GM12878 (cell line): ENCODE data around the gene PSMA8. TPM values are rescaled to one million over a fixed set of nuclear protein-coding genes. Genes with fewer than 3 reads are reported as not detected.

Experiments used
- ATAC-seq: fragments of 200-7000 bp; cut with Tn5 transposase; 3 replicates; pipeline ENCODE4 v1.9.1; 2020; ENCODE audit warnings: mild to moderate bottlenecking, moderate library complexity
- BruUV-seq: library from RNA; stranded (reverse); fragments of 400-500 nt; replicated peaks from 2 replicates; lab custom pipeline; 2021; lab: Mats Ljungman, UMichigan
- CTCF ChIA-PET: fragments of 300-600 bp; sonication (Branson Sonifier 250); formaldehyde crosslinking; extraction: SDS; loops from one replicate; lab custom pipeline; 2021; ENCODE audit warnings: inconsistent platforms; lab: Yijun Ruan, JAX
- POLR2A ChIA-PET: fragments of 350-600 bp; formaldehyde crosslinking; extraction: SDS; loops from one replicate; lab custom pipeline; 2021; ENCODE audit warnings: inconsistent platforms; lab: Charles Lee
- RAD21 ChIA-PET: fragments of 300-600 bp; sonication (Branson Sonifier 250); formaldehyde crosslinking; loops from one replicate; lab custom pipeline; 2023; ENCODE audit warnings: antibody characterized with exemption; ENCODE audit not compliant: unreplicated experiment; lab: Charles Lee
- SMC1A ChIA-PET: fragments of 300-600 bp; sonication (Branson Sonifier 250); formaldehyde crosslinking; loops from one replicate; lab custom pipeline; 2023; ENCODE audit not compliant: unreplicated experiment, uncharacterized antibody; lab: Charles Lee
- DNase-seq: peaks from one replicate; pipeline ENCODE4 v3.0.0-alpha.2; 2011; ENCODE audit warnings: low read depth, low spot score
- FAIRE-seq: peaks from 3 replicates; lab custom pipeline; 2011; peaks lifted over from hg19 to GRCh38; lab: Jason Lieb, UNC
- H2AFZ ChIP-seq: 2 replicates; pipeline ENCODE4 v1.6.0; 2011; ENCODE audit warnings: low read depth, low read length, control low read depth; ENCODE audit not compliant: control insufficient read depth
- H3K27ac ChIP-seq: 2 replicates; pipeline ENCODE4 v1.5.1; 2011; ENCODE audit warnings: control low read depth; ENCODE audit not compliant: control insufficient read depth, insufficient read depth
- H3K27me3 ChIP-seq, 2 experiments: replicated peaks in 1 of 2; 2 replicates each; pipeline versions ENCODE4 v1.6.0 to v1.6.1; 2011; ENCODE audit warnings: low read length in 1 of 2; ENCODE audit not compliant: control insufficient read depth in 2 of 2, insufficient read depth in 2 of 2
- H3K36me3 ChIP-seq, 2 experiments: 2 replicates each; pipeline ENCODE4 v1.5.1; 2011; ENCODE audit warnings: low read length in 1 of 2; ENCODE audit not compliant: control insufficient read depth in 2 of 2, insufficient read depth in 2 of 2
- H3K4me1 ChIP-seq: 2 replicates; pipeline ENCODE4 v1.6.1; 2011; ENCODE audit warnings: mild to moderate bottlenecking, low read length, moderate library complexity, mixed read lengths; ENCODE audit not compliant: control insufficient read depth, insufficient read depth
- H3K4me2 ChIP-seq: 2 replicates; pipeline ENCODE4 v1.6.0; 2011; ENCODE audit warnings: control low read depth; ENCODE audit not compliant: control insufficient read depth, insufficient read depth
- H3K4me3 ChIP-seq: fragments of 200-600 bp; sonication (generic); 2 replicates; pipeline ENCODE4 v1.5.1; 2016
- H3K79me2 ChIP-seq: 2 replicates; pipeline ENCODE4 v1.6.0; 2011; ENCODE audit warnings: low read length; ENCODE audit not compliant: control insufficient read depth, insufficient read depth
- H3K9ac ChIP-seq: 2 replicates; pipeline ENCODE4 v1.8.0; 2011; ENCODE audit warnings: low read length, control low read depth, mixed read lengths; ENCODE audit not compliant: control insufficient read depth, insufficient read depth
- H3K9me3 ChIP-seq: replicated peaks from 3 replicates; pipeline ENCODE4 v1.5.1; 2011; ENCODE audit warnings: mild to moderate bottlenecking, low read length; ENCODE audit not compliant: control insufficient read depth, insufficient read depth
- H4K20me1 ChIP-seq: 2 replicates; pipeline ENCODE4 v1.6.0; 2011; ENCODE audit not compliant: control insufficient read depth, insufficient read depth
- EED ChIP-seq: sonication (generic); IDR thresholded peaks from 2 replicates; pipeline ENCODE4 v1.6.1; 2016; ENCODE audit warnings: antibody characterized with exemption, low read depth
- HDAC2 ChIP-seq: fragments of 200-600 bp; sonication (generic); IDR thresholded peaks from 2 replicates; pipeline ENCODE4 v1.6.1; 2017
- SP1 ChIP-seq: IDR thresholded peaks from one replicate; pipeline ENCODE4 v1.6.1; 2011; ENCODE audit warnings: low read depth, low read length
- SPI1 ChIP-seq: IDR thresholded peaks from 2 replicates; pipeline ENCODE4 v1.6.1; 2011; ENCODE audit warnings: low read depth, mild to moderate bottlenecking, low read length, moderate library complexity, borderline replicate concordance; ENCODE audit not compliant: insufficient read depth
- WGBS: methylation state at CpG from one replicate; pipeline ENCODE4 v1.1.6; 2016; ENCODE audit warnings: low lambda C conversion rate; ENCODE audit not compliant: insufficient replicate concordance, insufficient coverage; ENCODE audit errors: missing lambda C conversion rate; 5-methylcytosine and 5-hydroxymethylcytosine counted together
- in situ Hi-C: fragments of 300-500 bp; cut with MboI; formaldehyde crosslinking; loops from 9 replicates; pipeline ENCODE4 v1.14.3; 2018; ENCODE audit warnings: mixed read lengths
- intact Hi-C: fragments of 100-400 bp; cut with micrococcal nuclease; formaldehyde crosslinking; loops from one replicate; pipeline ENCODE4 v1.14.2; 2022; ENCODE audit not compliant: unreplicated experiment
- polyA plus RNA-seq, 11 experiments: library from polyadenylated mRNA; depleted of rRNA in 4 of 11; unstranded in 6 of 11; stranded (reverse) in 5 of 11; fragments of >200 nt; fragmentation: Nextera tagmentation in 4 of 11; fragmentation: Illumina TruSeq in 1 of 11; extraction: Ambion mirVana in 4 of 11; extraction: Trizol in 1 of 11; gene quantifications; 1 replicate in 1 of 11; 2 replicates in 10 of 11; pipeline versions ENCODE4 v1.2.1 to v1.2.3, GENCODE V29; 2011 to 2016; ENCODE audit warnings: inconsistent platforms in 2 of 11, missing spikeins in 2 of 11, low read depth in 1 of 11
- total RNA-seq, 4 experiments: library from RNA; depleted of rRNA in 3 of 4; stranded (reverse); fragments of >200 nt in 3 of 4; fragmentation: Illumina TruSeq in 1 of 4; extraction: Trizol in 1 of 4; gene quantifications; 2 replicates each; pipeline versions ENCODE4 v1.2.1 to v1.2.3, GENCODE V29; 2013 to 2021
- TF ChIP-seq, protein P1 (sequence below): IDR thresholded peaks from 2 replicates; pipeline ENCODE4 v1.6.1; 2012; ENCODE audit warnings: mild to moderate bottlenecking, low read depth, low read length
- TF ChIP-seq, protein P2 (sequence below): IDR thresholded peaks from 2 replicates; pipeline ENCODE4 v1.6.1; 2011; ENCODE audit warnings: low read depth, low read length, improper control_type of control experiment, borderline replicate concordance

The PSMA8 gene
- total and polyA plus RNA-seq, 10 of the 15 experiments (the other 5 are each of a cell fraction or from before 2014, with no cell fraction given) = 0.07 to 0.15 (median 0.09) TPM; not detected in 6

DNA sequence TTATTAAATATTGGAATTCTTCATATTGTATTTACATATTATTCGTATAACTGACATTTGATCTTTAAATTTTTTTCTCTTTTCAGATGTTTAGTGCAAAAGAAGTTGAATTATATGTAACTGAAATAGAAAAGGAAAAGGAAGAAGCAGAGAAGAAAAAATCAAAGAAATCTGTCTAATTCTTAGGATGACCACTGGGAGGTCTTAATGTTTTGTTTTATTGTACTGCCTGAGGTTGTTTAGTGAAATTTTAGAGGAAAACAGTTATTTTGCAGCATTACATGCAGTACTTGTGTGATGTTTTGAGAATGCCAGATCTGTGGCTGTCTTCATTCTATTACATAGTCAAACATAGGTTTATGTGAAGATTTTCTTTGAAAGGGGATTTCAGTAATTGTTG is 58.6 kb downstream of the PSMA8 start:
- FAIRE-seq (no peak), DNase-seq (no peak)
- in situ Hi-C loops (no loop called here), intact Hi-C loops (loop anchor here (5.0 kb wide), 1 partner anchor 100 kb away; the partner anchor contains the start of gene SS18)
- SMC1A ChIA-PET = interaction anchor here (1.3 to 1.9 kb wide), 2 partner anchors 10 to 15 kb away, joined by 5 to 6 read pairs; no protein-coding TSS in a partner anchor
- POLR2A ChIA-PET = interaction anchor here (0.7 kb wide), 1 partner anchor 25 kb away, joined by 3 read pairs; no protein-coding TSS in a partner anchor
- TF ChIP-seq HDAC2 = no peak
- TF ChIP-seq EED = no peak
- TF ChIP-seq SP1 = no peak
- TF ChIP-seq, protein P1, sequence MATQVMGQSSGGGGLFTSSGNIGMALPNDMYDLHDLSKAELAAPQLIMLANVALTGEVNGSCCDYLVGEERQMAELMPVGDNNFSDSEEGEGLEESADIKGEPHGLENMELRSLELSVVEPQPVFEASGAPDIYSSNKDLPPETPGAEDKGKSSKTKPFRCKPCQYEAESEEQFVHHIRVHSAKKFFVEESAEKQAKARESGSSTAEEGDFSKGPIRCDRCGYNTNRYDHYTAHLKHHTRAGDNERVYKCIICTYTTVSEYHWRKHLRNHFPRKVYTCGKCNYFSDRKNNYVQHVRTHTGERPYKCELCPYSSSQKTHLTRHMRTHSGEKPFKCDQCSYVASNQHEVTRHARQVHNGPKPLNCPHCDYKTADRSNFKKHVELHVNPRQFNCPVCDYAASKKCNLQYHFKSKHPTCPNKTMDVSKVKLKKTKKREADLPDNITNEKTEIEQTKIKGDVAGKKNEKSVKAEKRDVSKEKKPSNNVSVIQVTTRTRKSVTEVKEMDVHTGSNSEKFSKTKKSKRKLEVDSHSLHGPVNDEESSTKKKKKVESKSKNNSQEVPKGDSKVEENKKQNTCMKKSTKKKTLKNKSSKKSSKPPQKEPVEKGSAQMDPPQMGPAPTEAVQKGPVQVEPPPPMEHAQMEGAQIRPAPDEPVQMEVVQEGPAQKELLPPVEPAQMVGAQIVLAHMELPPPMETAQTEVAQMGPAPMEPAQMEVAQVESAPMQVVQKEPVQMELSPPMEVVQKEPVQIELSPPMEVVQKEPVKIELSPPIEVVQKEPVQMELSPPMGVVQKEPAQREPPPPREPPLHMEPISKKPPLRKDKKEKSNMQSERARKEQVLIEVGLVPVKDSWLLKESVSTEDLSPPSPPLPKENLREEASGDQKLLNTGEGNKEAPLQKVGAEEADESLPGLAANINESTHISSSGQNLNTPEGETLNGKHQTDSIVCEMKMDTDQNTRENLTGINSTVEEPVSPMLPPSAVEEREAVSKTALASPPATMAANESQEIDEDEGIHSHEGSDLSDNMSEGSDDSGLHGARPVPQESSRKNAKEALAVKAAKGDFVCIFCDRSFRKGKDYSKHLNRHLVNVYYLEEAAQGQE = no peak
- TF ChIP-seq SPI1 = no peak
- TF ChIP-seq, protein P2, sequence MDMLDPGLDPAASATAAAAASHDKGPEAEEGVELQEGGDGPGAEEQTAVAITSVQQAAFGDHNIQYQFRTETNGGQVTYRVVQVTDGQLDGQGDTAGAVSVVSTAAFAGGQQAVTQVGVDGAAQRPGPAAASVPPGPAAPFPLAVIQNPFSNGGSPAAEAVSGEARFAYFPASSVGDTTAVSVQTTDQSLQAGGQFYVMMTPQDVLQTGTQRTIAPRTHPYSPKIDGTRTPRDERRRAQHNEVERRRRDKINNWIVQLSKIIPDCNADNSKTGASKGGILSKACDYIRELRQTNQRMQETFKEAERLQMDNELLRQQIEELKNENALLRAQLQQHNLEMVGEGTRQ = no peak
- TF ChIP-seq, all 136 proteins: peak for 0
- ChIA-PET RAD21 (interaction anchor here (1.6 kb wide), 1 partner anchor 18 kb away, joined by 7 read pairs; no protein-coding TSS in a partner anchor), CTCF (interaction anchor here (1.1 kb wide), 1 partner anchor 20 kb away, joined by 3 read pairs; no protein-coding TSS in a partner anchor)
- H3K4me1 ChIP-seq = peaks cover 12% of the 10 kb centered on the region
- H3K36me3 ChIP-seq = no peaks in the 10 kb centered on the region
- no peaks in the 10 kb centered on the region for H3K9me3 ChIP-seq
- H3K79me2 ChIP-seq = no peaks in the 10 kb centered on the region
- no peaks in the 10 kb centered on the region for H3K27me3 ChIP-seq
- WGBS = 43% methylated on average over 1 of the region's 1 CpG
- no peaks in the 10 kb centered on the region for H4K20me1 ChIP-seq
- peak overlapping the region; percentile 24; the same call in 1 of the 2 replicates for H3K27ac ChIP-seq
- BruUV-seq = no TSS peak
- H2AFZ ChIP-seq = no peak overlapping the region; the same call in 1 of the 2 replicates
- no peak overlapping the region for H3K9ac ChIP-seq
- H3K4me3 ChIP-seq = no peak overlapping the region
- no peak for ATAC-seq
- H3K4me2 ChIP-seq = no peak overlapping the region
